Upper lobe of right lung (tissue), 1 donor: Measurements from ENCODE around the gene DRD2. TPM values are rescaled to one million over a fixed set of nuclear protein-coding genes. Genes with fewer than 3 reads are reported as not detected.

ENCODE experiments used
- ATAC-seq: fragments of 200-7000 bp; cut with Tn5 transposase; one replicate; pipeline ENCODE4 v1.9.1; 2020; ENCODE audit warnings: mild to moderate bottlenecking, moderate library complexity
- DNase-seq: peaks from one replicate; pipeline ENCODE4 v3.0.0-alpha.2; 2020
- H3K27ac ChIP-seq: fragments of 200-600 bp; one replicate; pipeline ENCODE4 v1.8.0; 2022
- H3K27me3 ChIP-seq: fragments of 200-600 bp; one replicate; pipeline ENCODE4 v1.8.0; 2022; ENCODE audit warnings: mild to moderate bottlenecking
- H3K36me3 ChIP-seq: fragments of 200-600 bp; one replicate; pipeline ENCODE4 v1.8.0; 2022
- H3K4me1 ChIP-seq: fragments of 200-600 bp; one replicate; pipeline ENCODE4 v1.8.0; 2022
- H3K4me3 ChIP-seq: fragments of 200-600 bp; one replicate; pipeline ENCODE4 v1.8.0; 2022; ENCODE audit warnings: mild to moderate bottlenecking
- H3K9me3 ChIP-seq: fragments of 200-600 bp; one replicate; pipeline ENCODE4 v1.8.0; 2022
- CTCF ChIP-seq: fragments of 200-600 bp; IDR thresholded peaks from one replicate; pipeline ENCODE4 v1.8.0; 2022; ENCODE audit warnings: antibody characterized with exemption
- intact Hi-C: fragments of 100-400 bp; cut with DNase I; formaldehyde crosslinking; loops from one replicate; pipeline ENCODE4 v1.11.0; 2022
- total RNA-seq: library from RNA; stranded (reverse); fragmentation: NEBNext Ultra II Directional; extraction: Animal tissue kit (Norgen Biotek cat#: 25700); gene quantifications from one replicate; pipeline ENCODE4 v1.2.1, GENCODE V29; 2021
- donor health status: DM: no; HTN: yes; CAD: no; lungs with severe emphysema.

The DRD2 gene
- total RNA-seq, 1 donor from 2014 or later = not detected

- Histone ChIP-seq H3K4me1 (no peaks in the 10 kb centered on the region), H3K27ac (no peak overlapping the region), H3K4me3 (no peak overlapping the region), H3K27me3 (peaks cover 8% of the 10 kb centered on the region), H3K36me3 (no peaks in the 10 kb centered on the region), H3K9me3 (no peaks in the 10 kb centered on the region)
- no peak for TF ChIP-seq CTCF
- ATAC-seq = no peak
- intact Hi-C loops = no loop called here
- DNase-seq = no peak
These were observed 20.9 kb upstream of the DRD2 start for GRCh38 chr11:113496026-113496651.

- TF ChIP-seq CTCF = no peak
- H3K36me3 ChIP-seq = no peaks in the 10 kb centered on the region
- H3K27me3 ChIP-seq = peaks cover 8% of the 10 kb centered on the region
- no peaks in the 10 kb centered on the region for H3K9me3 ChIP-seq
- DNase-seq (no peak), ATAC-seq (no peak)
- intact Hi-C loops = no loop called here
- H3K4me3 ChIP-seq = no peak overlapping the region
- no peak overlapping the region for H3K27ac ChIP-seq
- no peaks in the 10 kb centered on the region for H3K4me1 ChIP-seq
These were observed 18.8 kb upstream of the DRD2 start for GRCh38 chr11:113494021-113494420.

GRCh38 chr11:113493206-113493605 lies 18.0 kb upstream of the DRD2 start:
- H3K27me3 ChIP-seq = peaks cover 8% of the 10 kb centered on the region
- H3K36me3 ChIP-seq = no peaks in the 10 kb centered on the region
- DNase-seq (no peak), ATAC-seq (no peak)
- no peak overlapping the region for H3K27ac ChIP-seq
- no peak for TF ChIP-seq CTCF
- intact Hi-C loops = no loop called here
- H3K4me3 ChIP-seq = no peak overlapping the region
- H3K9me3 ChIP-seq = no peaks in the 10 kb centered on the region
- H3K4me1 ChIP-seq = no peaks in the 10 kb centered on the region

- Histone ChIP-seq H3K36me3 (no peaks in the 10 kb centered on the region), H3K4me1 (no peaks in the 10 kb centered on the region), H3K27me3 (no peaks in the 10 kb centered on the region), H3K9me3 (no peaks in the 10 kb centered on the region), H3K27ac (no peak overlapping the region), H3K4me3 (no peak overlapping the region)
- DNase-seq = no peak
- TF ChIP-seq CTCF = no peak
- ATAC-seq = no peak
- intact Hi-C loops = no loop called here
These were observed 13.7 kb upstream of the DRD2 start for GRCh38 chr11:113488931-113489351.

GRCh38 chr11:113487622-113488021 lies 12.4 kb upstream of the DRD2 start:
- H3K36me3 ChIP-seq = no peaks in the 10 kb centered on the region
- no peak overlapping the region for H3K27ac ChIP-seq
- H3K4me1 ChIP-seq = no peaks in the 10 kb centered on the region
- no peaks in the 10 kb centered on the region for H3K9me3 ChIP-seq
- DNase-seq (no peak), ATAC-seq (no peak)
- H3K4me3 ChIP-seq = no peak overlapping the region
- no peaks in the 10 kb centered on the region for H3K27me3 ChIP-seq
- no peak for TF ChIP-seq CTCF
- intact Hi-C loops = no loop called here

GRCh38 chr11:113484223-113484622 lies 9.0 kb upstream of the DRD2 start:
- peaks cover 5% of the 10 kb centered on the region for H3K27me3 ChIP-seq
- no peak overlapping the region for H3K27ac ChIP-seq
- intact Hi-C loops = no loop called here
- no peaks in the 10 kb centered on the region for H3K9me3 ChIP-seq
- H3K4me3 ChIP-seq = no peak overlapping the region
- H3K4me1 ChIP-seq = no peaks in the 10 kb centered on the region
- H3K36me3 ChIP-seq = no peaks in the 10 kb centered on the region
- DNase-seq = no peak
- no peak for ATAC-seq
- TF ChIP-seq CTCF = no peak
